ENCODE results near the gene CFDP1. TPM values are rescaled to one million over a fixed set of nuclear protein-coding genes. Genes with fewer than 3 reads are reported as not detected.
A peak's percentile ranks its signal among the peaks of the same experiment; 100 is the strongest.

Gene CFDP1
- total and polyA plus RNA-seq, 4 experiments from 2014 or later = 37.1 to 42.4 (median 41.9) TPM

DNA sequence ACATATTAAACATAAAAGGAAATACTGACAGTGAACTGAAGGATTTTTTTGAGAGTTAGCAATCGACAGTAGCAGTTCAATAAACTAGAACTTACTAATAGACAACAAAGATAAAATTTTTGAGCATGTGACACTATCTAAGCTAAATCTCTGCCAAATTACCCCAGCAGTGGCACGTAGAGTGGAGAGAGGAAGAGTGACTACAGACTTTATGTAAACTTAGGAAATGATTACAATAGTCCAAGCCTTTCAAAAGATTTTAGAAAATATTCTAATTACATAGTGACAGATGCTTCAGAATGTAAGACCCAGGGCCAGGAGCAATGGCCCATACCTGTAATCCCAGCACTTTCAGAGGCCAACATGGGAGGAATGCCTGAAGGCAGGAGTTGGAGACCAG is 52.4 kb downstream of the CFDP1 start:
- no peak overlapping the region for H3K4me3 ChIP-seq (ENCODE audit: low read length in 2 of 2)
- POLR2A ChIA-PET (ENCODE audit: partially characterized antibody) = interaction anchor here (1.0 to 1.5 kb wide), 9 partner anchors 21 to 266 kb away, joined by 3 to 6 read pairs (median 4); partner anchors contain the start of genes CFDP1, KARS1 and TERF2IP
- no peaks in the 10 kb centered on the region for H3K27me3 Mint-ChIP-seq
- CTCF ChIA-PET (ENCODE audit: partially characterized antibody) = interaction anchor here (1.2 to 11.9 kb wide), 6 partner anchors 9 to 183 kb away, joined by 3 to 296 read pairs (median 11); partner anchors contain the start of gene TMEM170A
- H3K4me3 Mint-ChIP-seq = peak overlapping the region; percentile 67 to 89 (median 82)
- H3K9me3 Mint-ChIP-seq = no peaks in the 10 kb centered on the region
- no peaks in the 10 kb centered on the region for H3K27me3 ChIP-seq (ENCODE audit: insufficient read depth, low read length)
- H3K36me3 Mint-ChIP-seq = peaks cover 12 to 29% of the 10 kb centered on the region in 2 donors
- peaks cover 50% of the 10 kb centered on the region for H3K4me1 ChIP-seq (ENCODE audit: insufficient read depth, low read length)
- peak overlapping the region; percentile 27 for H3K27ac ChIP-seq (ENCODE audit: low read depth, low read length)
- no peaks in the 10 kb centered on the region for H3K36me3 ChIP-seq (ENCODE audit: insufficient read depth, low read length)
- peak in 2 of 5 donors; percentile 29 to 47 for DNase-seq
- peaks cover 38 to 59% (median 46%) of the 10 kb centered on the region in 4 donors for H3K4me1 Mint-ChIP-seq
- H3K9me3 ChIP-seq (ENCODE audit: control insufficient read depth in 1 of 2, low read length in 2 of 2) = no peaks in the 10 kb centered on the region
- intact Hi-C loops (cut with micrococcal nuclease) = loop anchor here (1.0 kb wide), 1 partner anchor 147 kb away; no protein-coding TSS in a partner anchor
- peak overlapping the region; percentile 68 to 95 (median 92) for H3K27ac Mint-ChIP-seq

DNA sequence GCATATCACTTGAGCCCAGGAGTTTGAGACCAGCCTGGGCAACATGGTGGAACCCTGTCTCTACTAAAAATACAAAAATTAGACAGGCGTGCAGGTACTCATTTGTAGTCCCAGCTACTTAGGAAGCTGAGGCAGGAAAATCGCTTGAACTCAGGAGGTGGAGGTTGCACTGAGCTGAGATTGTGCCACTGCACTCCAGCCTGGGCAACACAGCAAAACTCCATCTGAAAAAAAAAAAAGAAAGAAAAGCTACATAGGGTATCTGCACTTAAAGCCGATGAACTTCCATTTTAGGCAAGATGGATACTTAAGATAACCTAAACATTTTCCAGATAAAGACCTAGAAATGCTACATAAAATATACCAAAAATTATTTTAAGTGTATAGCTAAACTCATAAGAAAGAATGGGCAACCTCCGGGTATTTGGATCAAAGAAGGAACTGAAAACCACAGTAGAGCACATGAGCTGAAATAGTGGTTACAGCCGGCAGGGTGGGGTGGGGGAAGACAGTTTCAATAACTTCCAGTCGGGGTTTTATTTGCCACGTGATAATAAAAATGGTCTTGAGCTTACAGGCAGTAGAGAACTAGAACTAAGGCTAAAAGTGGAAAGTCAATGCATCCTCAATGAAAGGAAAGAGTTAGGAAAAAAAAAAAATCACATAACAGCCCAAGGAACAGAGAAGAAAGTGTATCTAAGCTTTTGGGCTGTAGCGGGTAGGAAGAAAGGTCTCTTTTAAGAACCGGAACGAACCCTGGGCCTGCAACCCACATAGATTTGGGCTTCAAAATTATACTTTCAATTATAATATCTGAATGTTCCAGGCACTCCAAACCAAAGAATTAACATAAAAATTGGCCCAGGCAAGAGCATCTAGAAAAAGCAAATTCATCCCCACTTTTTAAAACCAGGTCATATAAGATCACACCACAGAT is 53.1 kb downstream of the CFDP1 start:
- Histone ChIP-seq H3K9me3 (ENCODE audit: control insufficient read depth in 1 of 2, low read length in 2 of 2) (no peaks in the 10 kb centered on the region), H3K27me3 (ENCODE audit: insufficient read depth, low read length) (no peaks in the 10 kb centered on the region)

DNA sequence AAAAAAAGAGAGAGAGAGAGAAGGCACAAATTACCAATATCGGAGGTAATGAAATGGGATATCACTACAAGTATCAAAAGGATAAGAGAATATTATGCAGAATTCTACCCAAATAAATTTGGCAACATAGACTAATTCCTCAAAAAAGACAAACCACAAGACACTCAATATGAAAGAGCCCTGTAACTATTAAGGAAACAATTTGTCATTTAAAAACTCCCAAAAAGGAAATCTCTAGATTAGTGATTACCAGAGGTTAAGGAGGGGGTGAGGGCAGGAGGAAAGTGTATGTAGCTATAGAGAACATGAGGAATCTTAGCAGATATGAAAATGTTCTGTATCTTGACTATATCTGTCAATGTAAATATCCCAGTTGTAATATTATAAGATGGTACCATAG is 54.0 kb downstream of the CFDP1 start:
- ChIA-PET POLR2A (ENCODE audit: partially characterized antibody) (interaction anchor here (1.1 kb wide), 1 partner anchor 146 kb away, joined by 3 read pairs; no protein-coding TSS in a partner anchor), CTCF (ENCODE audit: partially characterized antibody) (interaction anchor here (1.0 to 11.9 kb wide), 7 partner anchors 11 to 673 kb away, joined by 3 to 296 read pairs (median 6); no protein-coding TSS in a partner anchor)
- no peaks in the 10 kb centered on the region for H3K27me3 ChIP-seq (ENCODE audit: insufficient read depth, low read length)

More for the DNA sequence above, 53.1 kb downstream of the CFDP1 start:
- CTCF ChIA-PET (ENCODE audit: partially characterized antibody) = interaction anchor here (1.0 to 11.9 kb wide), 8 partner anchors 10 to 674 kb away, joined by 3 to 296 read pairs (median 6); partner anchors contain the start of gene TMEM170A
- peaks cover 50% of the 10 kb centered on the region for H3K4me1 ChIP-seq (ENCODE audit: insufficient read depth, low read length)
- peak overlapping the region; percentile 68 to 95 (median 92) for H3K27ac Mint-ChIP-seq
- peak overlapping the region; percentile 27 for H3K27ac ChIP-seq (ENCODE audit: low read depth, low read length)
- H3K36me3 Mint-ChIP-seq = peaks cover 14 to 31% of the 10 kb centered on the region in 2 donors
- H3K4me3 ChIP-seq (ENCODE audit: low read length in 2 of 2) = no peak overlapping the region
- peaks cover 36 to 59% (median 44%) of the 10 kb centered on the region in 4 donors for H3K4me1 Mint-ChIP-seq
- no peaks in the 10 kb centered on the region for H3K27me3 Mint-ChIP-seq
- no peaks in the 10 kb centered on the region for H3K9me3 Mint-ChIP-seq
- peak overlapping the region; percentile 67 to 89 (median 82) for H3K4me3 Mint-ChIP-seq
- no peaks in the 10 kb centered on the region for H3K36me3 ChIP-seq (ENCODE audit: insufficient read depth, low read length)
- POLR2A ChIA-PET (ENCODE audit: partially characterized antibody) = interaction anchor here (0.6 to 1.5 kb wide), 10 partner anchors 20 to 267 kb away, joined by 3 to 6 read pairs (median 4); partner anchors contain the start of genes CFDP1, KARS1 and TERF2IP
- peak; percentile 65 to 74 (median 68) for DNase-seq
- intact Hi-C loops (cut with micrococcal nuclease) = loop anchor here (1.0 kb wide), 1 partner anchor 146 kb away; no protein-coding TSS in a partner anchor

DNA sequence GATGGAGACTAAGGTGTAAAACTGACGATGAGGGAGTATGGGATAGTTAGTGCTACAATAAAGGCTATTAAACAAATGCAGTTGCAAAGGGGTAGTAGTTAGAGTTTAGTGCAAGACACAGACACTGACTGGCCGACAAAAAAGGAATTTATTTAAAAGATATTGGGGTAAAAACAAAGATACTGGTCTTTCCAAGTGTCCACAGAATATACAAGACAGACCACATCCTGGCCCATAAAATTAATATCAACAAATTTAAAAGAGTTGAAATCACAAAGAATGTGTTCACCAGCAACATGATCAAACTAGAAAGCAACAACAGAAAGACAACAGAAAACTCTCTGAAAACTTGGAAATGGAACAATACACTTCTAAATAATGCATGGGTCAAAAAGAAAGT is 54.7 kb downstream of the CFDP1 start:
- H3K36me3 ChIP-seq (ENCODE audit: insufficient read depth, low read length) = no peaks in the 10 kb centered on the region
- no peak for DNase-seq
- ChIA-PET POLR2A (ENCODE audit: partially characterized antibody) (interaction anchor here (1.1 kb wide), 1 partner anchor 145 kb away, joined by 3 read pairs; no protein-coding TSS in a partner anchor), CTCF (ENCODE audit: partially characterized antibody) (interaction anchor here (0.8 to 11.9 kb wide), 5 partner anchors 11 to 180 kb away, joined by 3 to 296 read pairs (median 17); no protein-coding TSS in a partner anchor)
- no peak overlapping the region for H3K4me3 ChIP-seq (ENCODE audit: low read length in 2 of 2)
- H3K27ac Mint-ChIP-seq = peak overlapping the region in 5 of 7 donors; percentile 6 to 68 (median 47)
- H3K4me3 Mint-ChIP-seq = peak overlapping the region in 3 of 8 donors; percentile 13 to 83 (median 43)
- H3K27me3 Mint-ChIP-seq = no peaks in the 10 kb centered on the region
- H3K4me1 ChIP-seq (ENCODE audit: insufficient read depth, low read length) = peaks cover 50% of the 10 kb centered on the region
- intact Hi-C loops (cut with micrococcal nuclease) = no loop called here
- H3K9me3 ChIP-seq (ENCODE audit: control insufficient read depth in 1 of 2, low read length in 2 of 2) = no peaks in the 10 kb centered on the region
- peaks cover 18 to 34% of the 10 kb centered on the region in 2 donors for H3K36me3 Mint-ChIP-seq
- no peak overlapping the region for H3K27ac ChIP-seq (ENCODE audit: low read depth, low read length)
- no peaks in the 10 kb centered on the region for H3K27me3 ChIP-seq (ENCODE audit: insufficient read depth, low read length)
- H3K9me3 Mint-ChIP-seq = no peaks in the 10 kb centered on the region
- peaks cover 36 to 59% (median 44%) of the 10 kb centered on the region in 4 donors for H3K4me1 Mint-ChIP-seq

More for the DNA sequence above, 54.0 kb downstream of the CFDP1 start:
- Mint-ChIP-seq H3K36me3 (peaks cover 18 to 34% of the 10 kb centered on the region in 2 donors), H3K4me3 (peak overlapping the region in 7 of 8 donors; percentile 13 to 87 (median 46)), H3K27me3 (no peaks in the 10 kb centered on the region), H3K27ac (peak overlapping the region in 6 of 7 donors; percentile 6 to 89 (median 50)), H3K9me3 (no peaks in the 10 kb centered on the region), H3K4me1 (peaks cover 36 to 59% (median 44%) of the 10 kb centered on the region in 4 donors)
- no peak for DNase-seq
- Histone ChIP-seq H3K36me3 (ENCODE audit: insufficient read depth, low read length) (no peaks in the 10 kb centered on the region), H3K4me3 (ENCODE audit: low read length in 2 of 2) (no peak overlapping the region), H3K4me1 (ENCODE audit: insufficient read depth, low read length) (peaks cover 50% of the 10 kb centered on the region), H3K27ac (ENCODE audit: low read depth, low read length) (no peak overlapping the region), H3K9me3 (ENCODE audit: control insufficient read depth in 1 of 2, low read length in 2 of 2) (no peaks in the 10 kb centered on the region)
- intact Hi-C loops (cut with micrococcal nuclease) = no loop called here

DNA sequence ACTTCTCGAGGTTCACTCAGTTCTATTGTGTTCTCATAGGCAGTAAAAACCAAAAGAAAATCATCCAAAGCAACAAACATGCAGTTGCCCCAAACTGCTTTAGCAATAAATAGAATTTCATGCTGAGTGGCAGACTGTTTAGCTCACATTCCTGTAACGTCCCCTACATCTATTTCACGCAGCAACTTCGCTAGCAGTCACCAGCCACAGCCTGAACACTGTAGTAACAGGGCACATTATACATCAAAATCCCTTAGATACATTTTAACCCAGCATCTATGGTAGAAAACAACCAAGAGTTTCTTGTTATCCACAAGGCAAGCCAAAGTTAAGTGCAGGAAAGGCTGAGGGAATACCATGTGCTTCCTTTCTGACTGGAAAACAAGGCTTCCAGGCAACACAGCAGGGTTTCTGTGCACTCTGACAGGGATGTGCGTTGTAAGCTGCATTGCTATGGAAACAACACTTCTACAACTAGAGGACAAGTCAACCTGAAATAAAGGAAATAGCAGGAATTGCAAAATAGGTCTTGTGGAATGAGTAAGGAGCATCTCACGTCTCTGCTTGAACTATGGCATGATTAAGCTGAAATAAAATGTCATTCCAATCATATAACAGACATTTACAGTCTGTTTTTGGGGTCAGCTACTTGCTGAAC is 55.4 kb downstream of the CFDP1 start:
- no peaks in the 10 kb centered on the region for H3K27me3 Mint-ChIP-seq
- no peak for DNase-seq
- POLR2A ChIA-PET (ENCODE audit: partially characterized antibody) = no interaction called here
- H3K9me3 ChIP-seq (ENCODE audit: control insufficient read depth in 1 of 2, low read length in 2 of 2) = no peaks in the 10 kb centered on the region
- peak overlapping the region in 1 of 8 donors; percentile 1 for H3K4me3 Mint-ChIP-seq
- peaks cover 45% of the 10 kb centered on the region for H3K4me1 ChIP-seq (ENCODE audit: insufficient read depth, low read length)
- no peaks in the 10 kb centered on the region for H3K36me3 ChIP-seq (ENCODE audit: insufficient read depth, low read length)
- H3K27ac Mint-ChIP-seq = no peak overlapping the region
- no peak overlapping the region for H3K27ac ChIP-seq (ENCODE audit: low read depth, low read length)
- no peaks in the 10 kb centered on the region for H3K9me3 Mint-ChIP-seq
- intact Hi-C loops (cut with micrococcal nuclease) = no loop called here
- H3K4me1 Mint-ChIP-seq = peaks cover 36 to 58% (median 45%) of the 10 kb centered on the region in 4 donors
- H3K36me3 Mint-ChIP-seq = peaks cover 19 to 37% of the 10 kb centered on the region in 2 donors
- H3K4me3 ChIP-seq (ENCODE audit: low read length in 2 of 2) = no peak overlapping the region
- CTCF ChIA-PET (ENCODE audit: partially characterized antibody) = interaction anchor here (0.8 to 11.9 kb wide), 3 partner anchors 10 to 144 kb away, joined by 3 to 296 read pairs (median 17); no protein-coding TSS in a partner anchor
- H3K27me3 ChIP-seq (ENCODE audit: insufficient read depth, low read length) = no peaks in the 10 kb centered on the region

DNA sequence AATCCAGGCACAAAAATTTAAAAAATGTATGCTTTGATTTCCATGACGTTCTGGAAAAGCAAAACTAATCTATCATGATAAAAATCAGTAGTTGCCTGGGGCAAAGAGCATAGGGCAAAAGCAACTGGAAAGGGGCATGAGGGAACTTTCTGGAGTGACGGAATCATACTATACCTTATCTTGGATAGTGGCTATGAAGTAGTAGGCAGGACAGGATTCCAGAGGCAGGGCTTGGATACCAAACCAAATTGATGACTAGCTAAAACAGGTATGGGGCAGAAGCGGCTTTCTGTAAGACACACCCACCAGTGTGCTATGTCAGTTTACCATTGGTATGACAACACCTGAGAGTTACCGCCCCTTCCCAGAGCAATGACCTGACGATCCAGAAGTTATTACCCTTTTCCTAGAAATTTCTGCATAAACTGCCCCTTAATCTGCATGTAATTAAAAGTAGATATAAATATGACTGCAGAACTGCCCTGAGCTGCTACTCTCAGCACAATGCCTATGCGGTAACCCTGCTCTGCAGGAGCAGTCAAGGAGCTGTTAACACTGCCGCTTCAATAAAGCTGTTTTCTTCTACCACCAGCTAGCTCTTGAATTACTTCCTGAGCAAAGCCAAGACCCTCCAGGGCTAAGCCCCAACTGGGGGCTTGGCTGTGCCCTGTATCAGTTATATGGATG is 56.7 kb downstream of the CFDP1 start:
- peaks cover 29 to 47% (median 37%) of the 10 kb centered on the region in 4 donors for H3K4me1 Mint-ChIP-seq
- H3K9me3 Mint-ChIP-seq = no peaks in the 10 kb centered on the region
- Histone ChIP-seq H3K4me1 (ENCODE audit: insufficient read depth, low read length) (peaks cover 33% of the 10 kb centered on the region), H3K27ac (ENCODE audit: low read depth, low read length) (no peak overlapping the region), H3K9me3 (ENCODE audit: control insufficient read depth in 1 of 2, low read length in 2 of 2) (no peaks in the 10 kb centered on the region), H3K36me3 (ENCODE audit: insufficient read depth, low read length) (no peaks in the 10 kb centered on the region), H3K27me3 (ENCODE audit: insufficient read depth, low read length) (no peaks in the 10 kb centered on the region), H3K4me3 (ENCODE audit: low read length in 2 of 2) (no peak overlapping the region)
- no peak overlapping the region for H3K4me3 Mint-ChIP-seq
- H3K27me3 Mint-ChIP-seq = no peaks in the 10 kb centered on the region
- peak overlapping the region in 1 of 7 donors; percentile 44 for H3K27ac Mint-ChIP-seq
- intact Hi-C loops (cut with micrococcal nuclease) = no loop called here
- ChIA-PET POLR2A (ENCODE audit: partially characterized antibody) (no interaction called here), CTCF (ENCODE audit: partially characterized antibody) (interaction anchor here (1.4 to 11.9 kb wide), 2 partner anchors 9 to 142 kb away, joined by 3 to 296 read pairs; no protein-coding TSS in a partner anchor)
- H3K36me3 Mint-ChIP-seq = peaks cover 23 to 36% of the 10 kb centered on the region in 2 donors
- DNase-seq = no peak
